Endometrial microvascular endothelial cells (primary cell): ENCODE results near the gene TMEM184B. TPM values are rescaled to one million over a fixed set of nuclear protein-coding genes. Genes with fewer than 3 reads are reported as not detected.
"Not testable (repeated sequence)": the region's sequence is repeated elsewhere in the genome, so short reads cannot be mapped to it uniquely, and the experiment has no call there.

Experiments
- in situ Hi-C: cut with HindIII; loops from 2 replicates; pipeline ENCODE4 v1.10.0; 2017; ENCODE audit warnings: low sequenced_read_pairs, low pct_unique_long_range_greater_than_20kb; ENCODE audit errors: inconsistent ontology term
- total RNA-seq: library from RNA; depleted of rRNA; stranded (reverse); fragments of >200 nt; gene quantifications from one replicate; pipeline ENCODE4 v1.2.3, GENCODE V29; 2015; ENCODE audit errors: inconsistent ontology term

TMEM184B gene
- total RNA-seq, 1 donor from 2014 or later, result 111 TPM

DNA sequence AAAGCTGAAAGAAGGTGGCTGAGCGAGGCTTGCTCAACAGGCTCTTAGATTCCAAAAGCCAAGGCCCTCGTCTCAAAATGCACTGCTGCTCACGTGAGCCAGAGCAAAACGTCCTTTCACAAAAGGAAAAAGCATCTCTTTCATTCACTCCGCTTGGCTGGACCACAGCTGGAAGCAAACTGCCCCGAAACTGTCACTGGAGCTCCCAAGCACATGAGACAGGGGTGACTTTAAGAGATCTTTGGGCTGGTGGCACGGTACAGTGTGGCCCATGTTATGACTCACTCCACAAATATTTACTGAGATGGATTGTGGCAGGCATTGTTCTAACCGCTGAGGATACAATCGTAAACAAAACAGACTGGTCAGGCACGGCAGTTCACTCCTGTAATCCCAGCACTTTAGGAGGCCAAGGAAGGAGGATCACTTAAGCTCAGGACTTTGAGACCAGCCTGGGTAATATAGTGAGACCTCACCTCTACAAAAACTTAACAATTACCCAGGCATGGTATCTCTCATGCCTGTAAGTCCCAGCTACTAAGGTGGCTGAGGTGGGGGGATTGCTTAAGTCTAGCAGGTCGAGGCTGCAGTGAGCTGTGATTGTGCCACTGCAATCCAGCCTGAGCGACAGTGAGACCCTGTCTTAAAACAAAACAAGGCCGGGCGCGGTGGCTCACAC, 94.7 kb downstream of the TMEM184B start:
- in situ Hi-C loops, result no loop called here

DNA sequence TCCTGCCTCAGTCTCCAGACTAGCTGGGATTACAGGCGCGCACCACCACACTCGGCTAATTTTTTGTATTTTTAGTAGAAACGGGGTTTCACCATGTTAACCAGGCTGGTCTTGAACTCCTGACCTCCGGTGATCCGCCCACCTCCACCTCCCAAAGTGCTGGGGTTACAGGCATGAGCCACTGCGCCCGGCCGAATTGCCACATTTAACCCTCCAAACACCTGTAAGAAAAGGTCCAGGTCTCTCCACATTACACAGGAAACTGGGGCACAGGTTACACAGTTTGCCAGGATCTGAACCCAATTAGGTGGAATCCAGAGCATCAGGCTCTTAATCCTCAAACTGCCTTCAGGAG, 95.3 kb downstream of the TMEM184B start:
- in situ Hi-C loops, result not testable (repeated sequence)

DNA sequence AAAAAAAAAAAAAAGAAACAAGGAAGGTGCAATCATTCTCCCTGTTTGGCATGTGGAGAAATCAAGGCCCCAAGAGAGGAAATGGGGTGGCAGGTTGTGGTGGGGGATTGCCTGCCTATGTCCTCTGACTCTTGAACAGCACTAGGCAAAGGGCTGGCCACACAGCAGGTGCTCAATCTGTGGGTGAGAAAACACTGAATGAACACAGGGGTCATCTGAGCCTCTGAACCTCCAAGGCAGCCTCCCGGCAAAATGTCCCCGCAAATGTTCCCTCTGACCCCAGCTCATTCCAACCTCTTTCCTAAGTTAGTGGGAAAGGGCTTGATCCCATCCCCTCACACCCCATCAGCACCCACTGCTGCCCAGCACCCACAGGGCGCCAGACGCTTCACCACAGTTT, 95.8 kb downstream of the TMEM184B start:
- in situ Hi-C loops, result no loop called here

DNA sequence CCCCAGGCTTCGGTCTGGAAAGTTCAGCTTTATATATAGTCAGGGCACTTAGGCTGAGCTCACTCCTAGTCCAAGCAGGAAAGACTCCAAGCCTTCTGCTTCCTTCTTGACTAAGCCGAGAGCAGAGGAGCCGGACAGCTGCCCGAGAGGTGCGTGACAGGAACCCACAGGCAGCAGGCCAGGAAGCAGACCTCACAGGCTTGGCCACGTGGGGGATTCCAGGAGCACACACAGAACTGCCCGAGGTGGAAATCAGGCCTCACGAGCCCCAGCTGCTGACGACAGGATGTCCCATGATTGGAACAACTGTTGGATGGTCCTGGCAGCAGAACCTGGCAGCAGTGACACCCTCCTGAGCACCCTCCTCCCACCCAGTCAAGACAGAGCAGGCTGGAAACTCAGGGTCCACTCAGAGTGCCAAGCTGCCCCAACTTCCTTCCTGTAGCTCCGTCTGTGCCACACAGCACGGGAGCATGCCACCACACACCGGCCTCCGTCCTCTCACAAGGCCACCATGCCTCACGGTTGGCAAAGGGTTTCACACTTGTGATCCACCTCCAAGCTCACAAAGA, 96.6 kb downstream of the TMEM184B start:
- in situ Hi-C loops, result no loop called here

DNA sequence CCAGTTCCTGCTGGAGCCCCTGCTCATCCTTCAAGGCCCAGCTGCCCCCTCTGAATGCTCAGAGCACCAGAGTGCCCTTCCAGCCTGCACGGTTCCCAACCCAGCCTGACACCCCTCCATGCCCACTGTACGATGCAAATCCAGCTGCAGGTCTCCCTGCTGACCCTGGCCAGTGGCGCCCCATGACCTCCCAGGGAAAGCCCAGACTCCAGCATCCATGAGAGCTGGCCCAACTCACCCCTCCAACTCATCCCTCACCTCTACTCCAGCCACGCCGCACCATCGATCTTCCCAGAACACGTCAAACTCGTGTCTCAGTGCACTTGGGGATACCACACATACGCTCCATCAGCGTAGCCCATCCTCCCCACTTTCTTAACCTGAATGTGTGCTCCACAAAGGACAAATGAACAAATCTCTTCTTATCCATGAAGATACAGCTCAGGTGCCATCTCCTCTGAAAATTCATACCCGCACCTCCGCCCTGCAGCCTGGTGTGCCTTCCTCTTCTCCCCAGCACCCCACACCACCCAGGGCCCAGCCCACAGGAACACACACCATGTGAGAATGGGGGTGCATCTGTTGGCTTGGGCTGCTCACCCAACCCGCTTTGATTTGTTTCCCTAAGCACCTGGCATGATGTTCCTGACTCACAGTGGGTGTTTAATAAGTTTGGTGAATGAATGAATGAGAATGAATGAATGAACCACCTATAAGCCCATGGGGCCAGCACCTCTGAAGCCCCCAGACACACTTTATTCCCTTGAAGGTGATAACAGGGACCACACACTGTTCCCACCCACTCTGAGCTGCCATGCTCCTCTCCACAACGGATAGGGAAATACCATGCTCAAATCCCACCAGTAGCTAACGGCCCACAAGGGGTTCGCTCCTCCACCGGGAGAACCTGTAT, 97.3 kb downstream of the TMEM184B start:
- in situ Hi-C loops, result no loop called here

DNA sequence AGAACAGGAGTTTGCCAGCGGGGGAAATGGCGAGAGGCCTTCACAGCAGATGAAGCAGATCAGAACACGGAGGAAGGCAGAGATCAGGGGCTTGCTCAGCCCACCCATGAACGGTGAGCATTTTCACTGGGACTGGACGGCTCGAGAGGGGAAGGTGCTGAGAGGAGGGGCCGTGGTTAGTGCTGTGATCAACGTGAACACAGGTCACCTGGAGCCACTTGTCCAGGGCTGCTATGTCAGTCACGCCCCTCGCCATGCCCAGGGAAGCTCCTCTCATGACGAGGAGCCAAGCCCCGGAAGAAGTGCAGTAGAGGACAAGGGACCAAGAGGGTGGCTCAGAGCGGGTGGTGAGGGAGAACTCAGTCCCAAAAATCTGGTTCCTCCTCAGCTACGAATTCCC, 98.2 kb downstream of the TMEM184B start:
- in situ Hi-C loops, result loop anchor here (25.0 kb wide), 1 partner anchor 138 kb away; the partner anchor contains the start of gene CSNK1E

DNA sequence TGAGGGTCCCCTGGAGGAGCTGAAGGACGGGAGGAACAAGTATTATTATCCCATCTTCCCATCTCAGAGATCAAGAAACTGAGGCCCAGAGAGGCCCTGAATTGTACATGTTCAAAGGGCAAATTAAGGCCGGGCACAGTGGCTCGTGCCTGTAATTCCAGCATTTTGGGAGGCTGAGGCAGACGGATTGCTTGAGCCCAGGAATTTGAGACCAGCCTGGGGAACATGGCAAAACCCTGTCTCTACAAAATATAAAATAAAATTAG, 99.2 kb downstream of the TMEM184B start:
- in situ Hi-C loops, result loop anchor here (25.0 kb wide), 1 partner anchor 139 kb away; the partner anchor contains the start of gene CSNK1E

DNA sequence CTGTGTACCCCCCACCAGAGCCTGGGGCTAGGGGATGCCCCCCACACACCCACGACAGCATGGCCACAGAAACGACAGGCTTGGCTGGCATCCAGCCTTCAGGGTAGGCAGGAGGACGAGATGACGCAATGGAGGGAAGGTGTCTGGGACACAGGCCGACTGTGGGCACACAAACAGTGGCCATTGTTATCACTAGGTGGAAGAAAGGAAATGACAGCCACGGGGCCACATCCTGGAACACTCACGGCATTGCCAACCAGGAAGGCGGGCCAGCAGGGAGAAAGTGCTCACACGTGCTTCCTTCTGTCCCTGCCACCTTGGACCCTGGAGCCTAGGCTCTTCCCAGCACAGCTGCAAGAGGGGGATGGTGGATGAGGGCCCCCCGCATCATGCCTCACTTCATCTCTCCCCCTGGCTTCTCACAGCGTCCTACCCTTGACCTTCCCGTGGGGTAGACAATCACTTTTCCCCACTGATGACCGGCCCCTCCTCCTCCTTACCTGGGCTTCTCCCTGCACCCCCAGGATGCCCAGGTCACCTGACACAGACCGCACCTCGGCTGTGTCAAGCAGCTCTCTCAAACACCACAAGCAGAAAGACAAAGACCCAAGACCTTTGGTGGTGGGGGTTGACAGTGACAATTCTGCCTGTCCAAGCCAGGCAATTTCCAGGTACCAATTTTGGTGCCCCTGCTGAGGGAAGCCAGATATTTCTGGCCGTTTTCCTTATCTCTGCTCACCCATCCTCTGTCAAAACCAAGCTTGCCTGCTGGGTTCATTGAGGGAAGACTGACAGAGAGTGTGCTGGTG, 99.8 kb downstream of the TMEM184B start:
- in situ Hi-C loops, result loop anchor here (25.0 kb wide), 1 partner anchor 139 kb away; the partner anchor contains the start of gene CSNK1E

DNA sequence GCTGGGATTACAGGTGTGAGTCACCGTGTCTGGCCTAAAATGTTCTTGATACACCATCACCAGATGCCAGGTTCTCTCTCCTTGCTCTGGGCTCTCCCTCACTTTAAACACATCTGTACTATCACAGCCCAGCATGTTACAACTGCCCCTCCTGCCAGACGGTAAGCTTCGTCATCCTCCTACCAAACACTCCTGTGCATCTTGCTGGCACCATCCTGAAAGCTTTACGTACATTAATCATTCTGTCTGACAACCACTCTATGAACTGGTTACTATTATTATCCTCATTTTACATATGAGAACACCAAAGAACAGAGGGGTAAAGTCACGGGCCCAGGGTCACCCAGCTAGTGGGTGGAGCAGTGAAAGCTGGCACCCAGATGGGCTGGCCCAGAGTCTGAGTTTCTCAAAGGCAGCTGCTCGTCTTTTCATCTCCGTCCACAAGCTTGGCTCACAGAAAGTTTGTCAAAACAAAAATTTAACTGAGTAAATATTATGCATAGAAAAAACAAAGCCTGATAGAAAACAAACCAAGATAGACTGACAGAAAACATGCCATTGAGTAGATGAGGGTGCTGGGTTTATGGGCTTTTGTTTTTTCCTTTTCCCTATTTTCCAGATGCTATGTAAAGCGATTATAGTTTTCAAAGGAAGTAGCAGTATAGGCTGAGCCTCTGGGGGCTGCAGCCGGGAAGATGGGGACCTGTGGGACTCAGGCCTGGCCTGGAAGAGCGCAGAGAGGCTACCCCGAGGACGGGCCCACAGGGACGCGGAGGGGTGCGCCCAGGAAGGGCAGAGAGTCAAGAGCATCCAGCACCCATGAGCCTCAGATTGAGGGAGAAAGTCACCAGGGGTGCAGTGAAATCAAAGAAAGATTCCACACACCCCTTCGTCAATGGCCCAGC, 100.6 kb downstream of the TMEM184B start:
- in situ Hi-C loops, result loop anchor here (25.0 kb wide), 1 partner anchor 140 kb away; the partner anchor contains the start of gene CSNK1E

DNA sequence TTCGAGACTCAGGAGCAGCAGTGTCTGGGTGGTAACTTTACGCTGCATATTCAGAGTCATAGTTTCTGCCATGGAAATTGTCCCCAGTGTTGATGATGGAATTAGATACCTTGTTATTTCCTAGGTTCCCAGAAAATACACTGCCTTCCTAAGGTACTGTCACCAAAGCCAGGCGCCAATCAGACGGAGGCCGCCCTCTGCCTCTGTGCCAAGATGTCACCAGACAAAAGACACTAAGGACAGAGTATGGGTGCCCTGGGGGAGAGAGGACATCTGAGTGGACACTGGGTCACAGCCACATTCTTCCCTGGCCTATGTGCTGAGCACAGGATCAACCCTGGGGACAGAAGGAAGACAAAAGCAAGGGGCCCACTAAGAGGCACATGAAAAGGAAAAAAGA, 102.3 kb downstream of the TMEM184B start:
- in situ Hi-C loops, result loop anchor here (25.0 kb wide), 1 partner anchor 142 kb away; the partner anchor contains the start of gene CSNK1E

Other genes with a start within 250 kb of the TMEM184B start
- gene PICK1, start 215.6 kb downstream of the TMEM184B start, total RNA-seq, result 17.2 TPM
- not detected for gene SLC16A8, start 188.8 kb downstream of the TMEM184B start, total RNA-seq
- gene BAIAP2L2, start 162.3 kb downstream of the TMEM184B start, total RNA-seq, result 0.09 TPM
- 1.6 TPM for gene PLA2G6, start 91.2 kb downstream of the TMEM184B start, total RNA-seq
- 50.5 TPM for gene MAFF, start 71.0 kb downstream of the TMEM184B start, total RNA-seq
- 153 TPM for gene CSNK1E, start 44.4 kb upstream of the TMEM184B start, total RNA-seq
- gene KCNJ4, start 182.2 kb upstream of the TMEM184B start, total RNA-seq, result not detected
- 41.3 TPM for gene KDELR3, start 195.1 kb upstream of the TMEM184B start, total RNA-seq
- gene DDX17, start 233.3 kb upstream of the TMEM184B start, total RNA-seq, result 239 TPM